HG03280 (cell line): ENCODE data around the gene ADAMTS15.

Experiments
- ATAC-seq: cut with Tn5 transposase; IDR thresholded peaks from one replicate; pipeline ENCODE4 v1.9.1; 2021; ENCODE audit warnings: mild to moderate bottlenecking, moderate library complexity; ENCODE audit not compliant: unreplicated experiment

The ADAMTS15 gene

DNA sequence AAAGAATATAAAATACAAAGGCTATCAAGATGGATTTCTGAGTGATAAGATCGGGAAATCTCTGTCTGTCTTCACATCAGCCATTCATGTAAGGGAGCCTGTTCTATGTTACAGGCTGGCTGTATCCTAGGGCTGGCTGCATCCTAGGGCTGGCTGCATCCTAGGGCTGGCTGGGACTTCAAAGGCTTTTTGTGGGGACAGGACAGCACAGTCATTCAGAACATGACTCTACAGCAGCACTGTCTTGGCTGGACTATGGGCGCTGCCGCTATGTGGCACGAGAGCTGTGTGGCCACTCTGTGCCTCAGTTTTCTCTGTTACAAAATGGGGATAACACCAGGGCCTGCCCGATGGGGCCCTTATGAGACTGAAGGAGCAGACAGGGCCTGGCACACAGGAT is 30.2 kb upstream of the ADAMTS15 start:
- no peak for ATAC-seq

DNA sequence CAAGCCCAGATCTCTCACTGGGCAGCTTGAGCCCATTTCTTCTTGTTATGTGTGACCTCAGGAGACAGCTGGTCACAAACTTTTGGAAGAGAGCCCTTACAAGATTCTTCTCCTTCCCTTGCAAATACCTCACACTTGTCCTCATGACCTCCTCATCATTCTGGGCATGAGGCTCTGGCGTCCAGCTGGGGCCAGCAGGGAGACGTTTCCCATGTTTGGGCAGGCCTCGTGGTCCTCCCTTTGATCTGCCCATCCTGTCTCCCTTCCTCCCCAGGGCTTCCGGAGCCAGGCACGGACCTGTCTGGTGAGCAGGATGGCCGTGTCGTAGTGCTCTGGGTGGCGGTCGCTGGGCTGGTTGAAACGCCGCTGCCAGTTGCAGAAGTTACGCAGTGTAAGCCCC is 29.7 kb upstream of the ADAMTS15 start:
- no peak for ATAC-seq

DNA sequence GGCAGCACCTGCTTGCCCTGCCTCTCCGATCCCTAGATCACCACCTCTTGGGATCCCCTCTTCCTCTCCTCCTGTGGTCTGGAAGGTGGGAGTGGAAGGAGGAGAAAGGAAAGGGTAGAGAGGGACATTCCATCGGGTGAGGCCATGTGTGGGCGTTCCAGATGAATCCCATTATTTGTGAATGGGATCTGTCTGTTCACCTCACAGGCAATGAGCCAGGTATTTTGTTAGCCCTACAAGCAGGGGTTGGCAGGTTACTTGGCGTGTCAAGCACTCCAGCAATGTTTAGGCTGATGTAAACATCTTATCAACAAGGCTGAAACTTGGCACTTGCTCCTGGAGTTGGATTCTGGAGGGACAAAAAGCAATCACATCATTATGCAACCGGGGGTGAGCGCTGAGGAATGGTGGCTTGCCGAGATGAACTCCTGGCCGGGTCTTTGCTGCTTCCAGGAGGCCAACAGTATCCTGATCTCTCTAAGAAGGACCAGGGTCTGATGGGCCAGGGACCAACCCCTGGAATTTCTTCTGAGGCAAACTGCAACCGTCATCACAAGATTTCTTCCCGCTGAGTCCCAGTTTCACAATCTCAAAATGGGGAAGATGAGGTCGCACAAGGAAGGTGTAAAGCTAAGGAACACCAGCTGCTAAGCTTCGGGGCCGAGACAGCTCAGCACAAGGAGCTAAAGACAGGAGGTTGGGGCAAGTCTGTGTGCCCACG is 27.8 kb upstream of the ADAMTS15 start:
- no peak for ATAC-seq

DNA sequence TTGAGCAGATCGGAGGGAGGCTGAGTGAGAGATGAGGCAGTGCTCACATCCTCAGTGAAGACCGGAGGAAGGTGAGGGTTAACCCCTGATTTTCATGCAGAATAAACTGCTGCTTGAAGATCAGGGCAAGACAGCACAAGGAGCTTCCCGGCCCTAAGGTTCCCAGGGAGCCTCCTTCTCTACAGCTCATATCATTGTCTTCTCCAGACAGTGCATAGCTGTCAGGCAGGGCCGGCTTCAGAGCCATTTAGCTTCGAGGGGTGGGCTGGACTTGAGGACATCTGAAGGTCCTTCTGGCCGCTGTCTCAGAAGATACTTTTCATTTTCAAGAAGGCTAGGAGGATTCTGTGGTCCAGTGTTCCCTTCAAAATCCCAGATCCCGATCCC is 27.3 kb upstream of the ADAMTS15 start:
- ATAC-seq, result no peak

DNA sequence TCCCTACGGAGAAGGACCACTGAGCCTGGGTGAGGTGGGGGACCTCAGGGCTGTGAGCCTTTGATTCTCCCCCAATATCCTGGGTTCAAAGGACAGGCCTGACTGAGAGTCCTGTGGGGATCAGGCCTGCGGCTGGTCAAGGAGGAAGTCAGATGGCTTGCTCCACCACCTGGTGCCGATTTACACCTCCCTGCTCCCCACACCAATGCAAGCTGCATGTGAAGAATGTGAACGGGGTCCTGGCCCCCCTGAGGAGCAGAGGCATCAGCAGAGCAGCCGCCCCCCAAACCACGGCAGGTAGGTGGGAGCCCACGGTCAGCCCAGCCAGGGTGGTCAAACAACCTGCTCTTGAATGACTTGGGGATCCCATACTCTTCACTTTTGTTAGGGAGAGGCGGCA is 26.7 kb upstream of the ADAMTS15 start:
- ATAC-seq, result no peak

DNA sequence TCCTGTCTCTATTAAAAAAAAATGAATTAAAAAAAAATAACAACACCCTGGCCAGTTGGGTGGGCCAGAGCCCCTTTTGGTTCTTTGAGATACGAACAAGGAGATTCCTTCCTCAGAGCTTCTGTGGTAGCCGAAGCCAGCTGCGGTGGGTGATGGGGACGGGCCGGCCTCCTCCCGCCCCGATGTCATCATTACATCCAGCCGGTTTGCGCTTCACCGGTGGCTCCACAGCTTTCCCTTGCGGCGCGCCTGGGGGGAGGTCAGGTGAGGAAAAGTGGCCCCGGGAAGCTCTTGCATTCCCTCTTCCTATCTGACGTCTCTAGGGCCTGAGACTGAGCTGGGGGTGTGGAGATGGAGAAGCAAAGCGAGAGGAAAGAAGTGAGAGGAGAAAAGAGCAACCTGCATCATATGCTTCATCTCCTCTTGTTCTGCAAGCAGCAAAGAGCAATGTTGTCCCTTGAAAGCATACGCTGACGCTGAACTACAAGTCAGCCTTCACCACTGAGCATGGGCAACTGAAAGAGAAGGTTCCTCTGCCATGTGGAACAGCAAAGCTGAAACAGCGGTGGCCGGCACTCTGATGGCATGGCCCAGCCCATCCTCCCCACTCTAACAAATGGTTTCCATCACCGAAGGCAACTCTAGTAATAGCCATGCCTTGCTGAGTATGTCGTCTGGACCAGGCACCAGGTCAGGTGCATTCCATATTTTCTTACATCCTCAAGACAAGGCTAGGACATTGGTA is 26.0 kb upstream of the ADAMTS15 start:
- ATAC-seq, result no peak

DNA sequence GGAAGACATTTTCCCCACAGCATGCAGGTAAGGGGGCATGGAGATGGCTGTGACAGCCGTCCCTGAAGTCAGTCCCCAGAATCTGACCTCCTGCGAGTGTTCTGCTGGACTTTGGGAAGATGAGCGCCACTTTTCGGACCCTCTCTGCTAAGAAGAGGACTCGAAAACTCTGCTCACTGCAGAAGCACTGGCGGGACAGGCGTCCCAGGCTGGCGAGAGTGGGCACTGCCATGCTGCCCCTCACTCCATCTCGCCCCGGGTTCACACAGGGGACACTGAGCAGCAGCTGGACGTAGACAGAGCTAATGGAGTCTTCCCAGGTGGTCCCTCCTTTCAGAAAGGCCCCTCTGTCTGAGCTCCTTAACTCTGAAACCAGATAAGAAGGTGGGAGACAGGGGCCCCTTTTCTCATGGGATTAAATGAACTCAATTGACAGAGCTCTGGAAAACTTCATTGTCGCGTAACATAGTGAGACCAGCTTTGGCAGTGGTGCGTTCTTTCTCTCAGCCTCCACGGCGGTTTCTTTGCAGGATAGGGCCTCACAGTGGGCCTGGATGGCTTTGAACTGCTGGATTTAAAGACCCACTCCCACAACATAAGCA is 24.8 kb upstream of the ADAMTS15 start:
- no peak for ATAC-seq

DNA sequence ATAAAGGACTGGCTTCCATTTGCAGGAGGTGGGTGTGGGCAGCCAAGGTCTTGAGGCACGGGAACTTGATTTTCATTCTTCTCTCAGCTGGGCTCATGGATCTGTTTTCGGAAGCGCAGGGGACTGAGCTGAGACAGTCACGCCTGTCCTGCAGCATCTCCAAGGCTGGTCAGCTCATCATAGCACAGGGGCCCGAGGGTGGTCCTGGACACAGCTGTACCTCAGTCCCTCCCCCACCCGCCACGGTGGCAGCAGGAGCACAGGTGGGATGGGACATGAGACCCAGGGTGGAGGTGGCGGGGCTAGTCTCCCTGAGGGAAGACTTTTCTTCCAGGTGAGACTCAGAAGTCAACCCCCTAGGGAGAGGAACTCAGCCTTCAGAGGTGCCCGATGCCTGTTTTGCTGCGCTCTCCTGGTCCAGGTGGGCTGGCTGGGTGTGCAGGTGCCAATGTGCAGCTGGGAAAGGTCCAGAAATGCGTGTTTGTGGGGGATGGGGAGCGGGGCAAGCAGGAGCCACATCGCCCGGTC is 23.8 kb upstream of the ADAMTS15 start:
- no peak for ATAC-seq

DNA sequence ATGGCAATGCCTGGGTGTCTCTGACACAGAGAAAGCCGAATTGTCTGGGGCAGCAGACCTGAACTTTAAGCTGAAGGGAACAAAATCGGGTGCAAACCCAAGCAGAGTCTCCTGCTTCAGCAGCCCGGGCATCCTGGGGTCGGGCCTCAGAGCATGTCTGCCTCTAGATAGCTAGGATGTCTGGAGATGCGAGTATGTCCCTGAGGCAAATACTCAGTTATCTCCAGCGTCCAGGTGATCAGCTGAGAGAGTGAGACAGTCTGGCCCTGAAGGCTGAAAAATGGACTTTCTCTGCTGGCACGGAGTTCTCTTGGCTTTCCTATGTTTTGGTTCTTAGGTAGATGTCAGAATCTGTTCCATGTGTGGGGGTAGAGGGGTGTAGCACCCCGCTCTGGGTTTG is 23.3 kb upstream of the ADAMTS15 start:
- ATAC-seq, result no peak

DNA sequence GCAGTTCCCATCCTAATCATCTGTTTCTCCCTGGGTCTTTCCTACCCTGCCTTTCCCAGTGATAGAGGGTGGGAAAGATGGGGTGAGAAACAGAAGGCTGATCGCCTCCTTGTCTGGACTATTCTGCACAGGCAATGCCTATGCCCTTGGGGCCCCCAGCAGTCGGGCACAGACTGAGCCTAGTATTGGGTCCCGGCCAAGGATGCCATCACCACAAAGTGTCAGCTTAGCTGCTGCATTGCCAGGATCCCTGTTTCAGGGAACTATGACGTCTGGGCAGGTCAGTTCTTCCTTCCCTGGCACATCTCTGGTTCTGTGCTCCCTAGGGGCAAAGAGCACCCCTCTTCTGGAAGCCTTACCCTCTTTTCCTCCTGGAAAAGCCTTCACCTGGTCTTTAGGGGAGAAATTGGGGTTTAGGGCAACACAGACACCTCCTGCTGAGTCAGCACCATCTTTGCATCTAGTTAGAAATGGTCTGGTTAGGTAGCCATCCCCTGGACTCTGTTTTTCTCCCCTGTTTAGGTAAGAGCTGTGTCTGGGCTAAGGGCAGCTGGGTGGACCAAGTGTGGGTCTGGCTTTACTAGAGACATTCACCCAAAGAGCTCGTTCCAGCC is 22.1 kb upstream of the ADAMTS15 start:
- no peak for ATAC-seq

DNA sequence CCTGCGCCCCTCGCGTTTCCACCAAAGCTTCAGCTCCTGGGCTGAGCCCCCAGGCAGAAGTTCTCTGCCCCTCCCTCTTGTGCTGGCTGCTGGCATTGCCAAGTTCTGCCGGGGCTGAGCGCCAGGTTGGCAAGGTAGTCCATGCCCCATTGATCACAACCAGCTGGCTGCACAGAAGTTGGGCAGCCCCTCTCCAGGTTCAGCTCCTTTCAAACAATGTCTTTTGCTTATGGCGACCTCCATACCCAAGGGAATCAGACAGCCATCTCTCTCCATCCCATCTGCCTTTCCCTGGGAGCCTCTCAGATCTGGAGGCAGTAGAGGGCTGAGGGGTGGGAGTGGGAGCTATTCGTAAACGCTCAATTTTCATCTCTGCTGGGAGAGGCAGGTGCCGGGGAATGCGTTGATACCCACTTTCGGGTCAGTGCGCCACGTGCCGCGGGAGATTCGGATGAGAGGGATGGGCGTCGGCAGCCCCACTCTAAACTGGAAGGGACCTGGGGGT is 21.6 kb upstream of the ADAMTS15 start:
- no peak for ATAC-seq

DNA sequence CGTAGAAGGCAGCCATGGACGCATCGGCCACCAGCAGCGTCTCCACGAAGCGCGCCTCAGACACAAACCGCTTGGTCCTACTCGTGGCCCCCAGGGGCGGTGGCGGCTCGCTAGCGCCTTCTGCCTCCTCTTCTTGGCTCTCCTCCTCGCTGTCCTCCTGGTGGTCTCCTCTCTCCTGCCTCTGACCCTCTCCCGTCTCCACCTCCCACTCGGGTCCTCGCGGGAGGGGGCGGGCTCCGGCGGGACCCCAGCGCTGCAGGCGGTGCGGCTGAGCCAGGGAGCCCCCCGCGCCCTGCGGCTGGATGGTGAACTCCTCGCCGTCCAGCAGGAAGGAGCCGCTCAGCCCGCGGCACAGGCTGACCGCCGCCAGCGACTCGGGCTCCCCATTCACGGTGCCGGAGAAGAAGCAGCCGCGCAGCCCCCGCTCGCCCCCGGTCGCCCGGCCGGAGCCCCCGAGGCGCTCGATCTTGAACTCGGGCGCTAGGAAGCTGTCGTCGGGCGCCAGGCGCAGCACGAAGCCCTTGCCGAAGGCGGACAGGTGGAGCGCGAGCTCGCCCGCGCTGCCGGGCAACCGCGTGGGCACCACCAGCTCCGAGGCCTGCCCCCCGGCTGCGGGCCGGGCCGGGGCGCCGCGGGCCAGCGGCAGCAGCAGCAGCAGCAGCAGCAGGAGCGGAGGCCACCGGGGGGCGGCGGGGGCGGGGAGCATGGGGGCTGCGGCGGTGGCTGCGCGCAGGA is 20.7 kb upstream of the ADAMTS15 start:
- no peak for ATAC-seq

DNA sequence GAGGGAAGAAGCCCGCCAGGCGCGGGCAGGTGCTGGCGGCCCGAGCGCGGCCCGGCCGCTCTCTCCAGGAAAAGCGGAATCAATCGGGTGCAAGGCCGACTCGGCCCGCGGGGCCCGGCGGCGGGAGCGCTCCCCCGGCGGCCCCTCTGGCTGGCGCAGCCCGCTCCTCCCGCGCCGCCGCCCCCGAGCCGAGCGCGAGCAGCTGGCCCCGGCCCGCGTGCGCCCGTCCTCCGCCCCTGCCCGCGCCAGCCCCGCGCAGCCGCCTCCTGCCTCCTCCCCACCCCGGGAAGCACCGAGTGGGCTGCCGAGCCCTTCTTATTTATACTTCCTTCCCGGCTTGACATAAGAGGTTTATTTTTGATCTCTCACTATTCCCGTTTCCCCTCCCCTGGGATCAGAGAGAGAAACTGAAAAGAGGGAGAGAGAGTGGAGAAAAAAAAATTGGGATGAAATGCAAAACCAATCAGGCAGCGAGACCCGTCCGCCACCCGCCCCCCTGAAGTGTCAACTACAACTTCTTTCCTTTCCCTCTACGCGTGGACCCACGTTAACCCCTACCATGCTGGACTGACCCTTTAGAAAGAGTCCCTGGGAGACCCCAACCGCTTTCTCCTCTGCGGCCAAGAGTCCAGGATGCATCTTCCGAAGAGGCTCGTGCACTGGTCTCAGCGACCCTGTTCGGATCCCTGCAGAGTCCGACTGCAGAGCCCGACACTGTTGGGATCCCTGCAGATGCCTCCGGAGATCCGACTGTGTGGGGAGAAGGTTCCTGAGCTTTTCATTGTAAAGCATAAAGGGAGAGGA is 19.9 kb upstream of the ADAMTS15 start, which contains the start of gene ADAMTS8:
Gene ADAMTS8 (minus strand): TSS at position 294 of the 804 bp plus-strand sequence. CDS start 323 bp downstream, outside the sequence.
- ATAC-seq, result no peak

DNA sequence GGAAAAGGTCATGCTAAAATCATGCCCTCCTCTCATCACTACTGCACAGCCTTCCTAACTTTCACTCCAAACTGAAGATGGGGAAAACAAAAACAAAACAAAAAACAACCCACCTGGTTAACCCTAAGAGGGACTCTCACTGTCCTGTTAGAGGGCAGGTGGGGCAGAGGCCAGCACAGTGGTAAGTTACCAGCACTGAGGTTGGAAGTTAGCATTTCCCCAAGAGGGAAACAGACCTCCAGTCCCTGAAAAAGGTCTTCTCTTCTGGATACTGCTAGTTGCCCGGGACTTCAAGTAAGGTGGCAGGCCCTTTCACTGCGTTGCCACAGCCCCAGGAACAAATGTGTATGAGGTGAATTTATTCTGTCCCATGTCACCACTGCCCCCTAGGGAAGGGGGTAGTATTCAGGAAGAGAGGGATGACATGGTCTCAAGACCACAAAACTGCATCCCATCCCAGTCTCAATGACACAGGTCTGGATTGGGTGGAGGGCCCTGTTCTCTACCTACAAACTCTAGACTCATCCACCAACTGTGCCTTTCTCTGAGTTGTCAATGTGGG is 19.2 kb upstream of the ADAMTS15 start:
- ATAC-seq, result no peak

DNA sequence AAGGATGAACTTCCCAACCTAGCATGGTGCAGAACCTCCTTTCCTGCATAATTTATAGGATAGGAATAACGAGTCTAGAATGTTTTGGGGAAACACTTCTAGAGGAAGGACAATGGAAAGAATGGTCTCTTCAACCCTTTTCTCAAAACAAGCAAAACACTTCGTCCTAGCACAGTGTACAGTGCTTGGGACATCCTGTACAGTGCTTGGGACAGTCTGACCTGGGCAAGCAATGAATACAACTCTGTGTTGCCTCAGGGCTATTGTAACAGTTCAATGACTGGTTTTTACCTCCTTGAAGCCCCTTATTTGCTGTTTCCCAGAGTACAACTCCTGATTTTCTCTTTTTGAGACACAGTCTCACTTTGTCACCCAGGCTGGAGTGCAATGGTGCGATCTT is 18.5 kb upstream of the ADAMTS15 start:
- ATAC-seq, result no peak

DNA sequence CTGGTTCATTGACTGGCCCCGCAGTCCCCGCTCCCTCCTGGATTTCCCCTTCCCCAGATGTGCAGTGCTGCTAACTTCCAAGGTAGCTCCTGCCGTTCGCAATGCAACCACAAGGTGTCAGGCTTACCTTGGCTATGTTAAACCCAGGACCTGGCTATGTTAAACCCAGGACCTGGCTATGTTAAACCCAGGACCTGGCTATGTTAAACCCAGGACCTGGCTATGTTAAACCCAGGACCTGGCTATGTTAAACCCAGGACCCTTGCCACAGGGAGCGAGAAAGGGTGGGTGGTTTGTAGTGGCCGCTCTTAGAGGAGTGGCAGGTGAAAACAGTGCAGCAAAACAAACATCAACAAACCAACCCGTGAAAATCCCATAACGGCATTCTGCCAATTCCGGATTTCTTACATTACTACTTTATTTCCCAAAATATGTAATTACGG is 17.1 kb upstream of the ADAMTS15 start:
- ATAC-seq, result peak; percentile 41

DNA sequence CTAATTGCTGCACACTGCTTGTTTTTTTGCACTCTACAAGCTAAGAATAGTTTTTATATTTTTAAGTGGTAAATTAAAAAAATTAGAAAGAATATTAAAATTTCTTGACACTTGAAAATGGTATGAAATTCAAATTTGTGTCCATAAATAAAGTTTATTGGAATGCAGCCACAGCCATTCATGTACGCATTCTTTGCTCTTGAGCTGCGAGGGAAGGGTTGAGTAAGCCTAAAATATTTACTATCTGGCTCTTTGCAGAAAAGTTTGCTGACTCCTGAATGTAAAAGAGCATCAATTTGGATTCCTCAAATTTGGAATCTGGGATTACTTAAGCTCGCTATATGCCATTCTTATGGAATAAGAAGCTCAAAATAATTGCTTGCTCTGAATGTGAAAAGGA is 16.6 kb upstream of the ADAMTS15 start:
- ATAC-seq, result no peak

DNA sequence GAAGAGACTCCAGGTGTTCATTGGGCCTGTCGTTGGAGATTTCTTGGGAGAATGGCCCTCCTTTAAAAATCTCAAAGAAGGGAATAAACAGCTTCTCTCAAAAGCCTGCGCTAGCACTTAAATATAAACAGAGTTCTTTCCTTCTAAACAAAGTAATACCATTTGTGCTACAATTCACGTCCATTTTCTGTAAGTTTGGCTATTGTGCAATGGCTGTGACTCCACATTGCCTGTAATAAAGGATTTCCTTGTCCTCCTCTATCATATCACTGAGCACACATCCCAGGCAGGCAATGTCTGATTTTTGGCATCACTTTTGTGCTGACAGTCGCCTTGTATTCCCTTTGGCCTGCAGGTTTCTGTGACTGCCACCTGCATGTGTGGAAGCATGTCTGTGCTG is 15.1 kb upstream of the ADAMTS15 start:
- no peak for ATAC-seq

DNA sequence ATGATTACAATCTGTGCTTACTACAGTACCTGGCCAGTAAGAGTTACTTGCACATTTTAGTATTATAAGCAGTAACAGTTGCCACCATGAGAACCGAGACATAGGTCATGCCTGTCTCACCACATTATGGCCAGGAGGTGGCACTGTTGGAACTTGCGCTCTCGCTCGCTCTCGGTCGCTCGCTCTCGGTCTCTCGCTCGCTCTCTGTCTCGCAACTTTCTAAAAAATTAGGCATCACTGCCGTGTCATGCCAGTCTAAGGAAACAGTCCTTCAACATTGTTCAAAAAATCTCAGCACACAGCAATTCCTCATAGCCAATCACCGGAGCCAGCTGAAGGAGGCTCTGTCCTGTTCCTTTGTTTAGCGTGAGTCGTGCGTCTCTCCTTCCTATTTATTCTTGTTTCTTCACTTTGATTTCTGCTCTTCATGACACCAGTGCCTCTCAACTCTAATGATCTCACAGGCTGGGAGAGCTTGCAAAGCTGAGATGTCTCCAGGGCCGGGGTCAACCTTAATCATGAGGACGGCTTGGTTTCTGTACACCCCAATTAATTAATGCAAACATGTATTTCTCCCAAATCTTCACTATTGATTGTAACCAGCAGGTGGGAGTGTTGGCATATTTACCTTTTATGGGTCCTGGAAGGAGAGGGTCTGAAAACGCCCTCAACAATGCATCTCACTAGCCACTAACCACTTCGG is 13.8 kb upstream of the ADAMTS15 start:
- ATAC-seq, result peak; percentile 92
